ENCODE results near the gene SPARC. TPM values are rescaled to one million over a fixed set of nuclear protein-coding genes. Genes with fewer than 3 reads are reported as not detected.

Gene SPARC
- total and polyA plus RNA-seq, 2 experiments from 2014 or later = 6,520 to 20,092 TPM

GRCh38 chr5:151678713-151679112 lies 8.0 kb downstream of the SPARC start:
- no peaks in the 10 kb centered on the region for H3K9me2 ChIP-seq (ENCODE audit: insufficient read depth)
- TF ChIP-seq EZH2 (IDR thresholded peaks at IDR 0.05; ENCODE audit: insufficient read depth, poor library complexity, severe bottlenecking) = no peak
- no peak for TF ChIP-seq EZH2phosphoT487 (IDR thresholded peaks at IDR 0.05; ENCODE audit: insufficient read depth, low read depth)
- peak overlapping the region; percentile 99 for H3K27ac ChIP-seq
- H3K79me2 ChIP-seq (ENCODE audit: insufficient read depth) = peaks cover 100% of the 10 kb centered on the region
- H3K9ac ChIP-seq = peak overlapping the region; percentile 99
- peak overlapping the region; percentile 95 for H3K4me3 ChIP-seq
- H3K36me3 ChIP-seq (ENCODE audit: low read depth) = peaks cover 64% of the 10 kb centered on the region
- 9 to 10% methylated on average over 5 of the region's 5 CpGs for WGBS, 2 experiments (ENCODE audit: low coverage in 1 of 2, low lambda C conversion rate in 2 of 2, missing lambda C conversion rate in 2 of 2)
- peaks cover 97% of the 10 kb centered on the region for H3K4me1 ChIP-seq (ENCODE audit: insufficient read depth)
- H3F3A ChIP-seq (ENCODE audit: insufficient read depth) = peaks cover 98% of the 10 kb centered on the region
- in situ Hi-C loops (cut with MboI) = no loop called here
- DNase-seq = peak; percentile 52
- H3K27me3 ChIP-seq (replicated peaks; ENCODE audit: insufficient read depth) = no peaks in the 10 kb centered on the region
- no peaks in the 10 kb centered on the region for H3K9me3 ChIP-seq (ENCODE audit: low read depth)
- H2AFZ ChIP-seq = no peak overlapping the region
- H3K4me2 ChIP-seq (ENCODE audit: unreplicated experiment) = peak overlapping the region; percentile 96
- H4K20me1 ChIP-seq (ENCODE audit: insufficient read depth) = peaks cover 42% of the 10 kb centered on the region

- Histone ChIP-seq H3K79me2 (ENCODE audit: insufficient read depth) (peaks cover 100% of the 10 kb centered on the region), H3K27me3 (replicated peaks; ENCODE audit: insufficient read depth) (no peaks in the 10 kb centered on the region), H3F3A (ENCODE audit: insufficient read depth) (peaks cover 98% of the 10 kb centered on the region), H2AFZ (no peak overlapping the region), H3K9me2 (ENCODE audit: insufficient read depth) (no peaks in the 10 kb centered on the region), H3K4me2 (ENCODE audit: unreplicated experiment) (peak overlapping the region; percentile 96), H3K36me3 (ENCODE audit: low read depth) (peaks cover 66% of the 10 kb centered on the region), H3K9me3 (ENCODE audit: low read depth) (no peaks in the 10 kb centered on the region), H3K4me3 (peak overlapping the region; percentile 95), H3K9ac (peak overlapping the region; percentile 99), H3K4me1 (ENCODE audit: insufficient read depth) (peaks cover 97% of the 10 kb centered on the region), H4K20me1 (ENCODE audit: insufficient read depth) (peaks cover 35% of the 10 kb centered on the region), H3K27ac (peak overlapping the region; percentile 99)
- WGBS, 2 experiments (ENCODE audit: low coverage in 1 of 2, low lambda C conversion rate in 2 of 2, missing lambda C conversion rate in 2 of 2) = 12 to 15% methylated on average over 6 of the region's 6 CpGs
- peak; percentile 88 for DNase-seq
- TF ChIP-seq EZH2 (IDR thresholded peaks at IDR 0.05; ENCODE audit: insufficient read depth, poor library complexity, severe bottlenecking) = no peak
- no peak for TF ChIP-seq EZH2phosphoT487 (IDR thresholded peaks at IDR 0.05; ENCODE audit: insufficient read depth, low read depth)
- in situ Hi-C loops (cut with MboI) = no loop called here
Observed at GRCh38 chr5:151677776-151678545, 8.8 kb downstream of the SPARC start.

DNA sequence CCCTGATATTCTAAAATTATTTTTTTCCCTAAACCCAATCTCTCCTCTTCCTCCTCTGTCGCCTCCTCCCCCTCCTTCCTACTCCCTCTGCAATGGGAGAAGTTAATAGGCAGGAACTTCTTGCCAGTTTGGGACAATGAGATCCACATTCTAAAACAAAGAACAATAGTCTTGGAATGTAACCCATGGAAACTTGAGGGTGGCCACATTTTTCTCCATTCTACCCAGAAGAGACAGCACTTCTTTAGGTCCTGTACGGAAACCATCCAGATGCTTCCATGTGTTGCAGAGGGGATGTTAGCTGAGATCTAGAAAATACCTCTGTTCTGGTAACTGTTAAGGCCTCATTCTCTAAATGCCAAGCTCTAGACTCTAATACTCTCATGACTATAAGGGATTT lies 10.0 kb downstream of the SPARC start:
- Histone ChIP-seq H3K4me2 (ENCODE audit: unreplicated experiment) (peak overlapping the region; percentile 96), H3K9ac (peak overlapping the region; percentile 99), H3K36me3 (ENCODE audit: low read depth) (peaks cover 69% of the 10 kb centered on the region), H3K79me2 (ENCODE audit: insufficient read depth) (peaks cover 99% of the 10 kb centered on the region), H3K27me3 (replicated peaks; ENCODE audit: insufficient read depth) (no peaks in the 10 kb centered on the region), H3K4me1 (ENCODE audit: insufficient read depth) (peaks cover 98% of the 10 kb centered on the region), H3K4me3 (peak overlapping the region; percentile 95), H3K9me3 (ENCODE audit: low read depth) (no peaks in the 10 kb centered on the region), H3F3A (ENCODE audit: insufficient read depth) (peaks cover 100% of the 10 kb centered on the region), H3K27ac (peak overlapping the region; percentile 99), H4K20me1 (ENCODE audit: insufficient read depth) (peaks cover 31% of the 10 kb centered on the region), H2AFZ (no peak overlapping the region), H3K9me2 (ENCODE audit: insufficient read depth) (no peaks in the 10 kb centered on the region)
- in situ Hi-C loops (cut with MboI) = no loop called here
- TF ChIP-seq EZH2phosphoT487 (IDR thresholded peaks at IDR 0.05; ENCODE audit: insufficient read depth, low read depth) (no peak), EZH2 (IDR thresholded peaks at IDR 0.05; ENCODE audit: insufficient read depth, poor library complexity, severe bottlenecking) (no peak)
- DNase-seq = peak; percentile 53
- WGBS, 2 experiments (ENCODE audit: low coverage in 1 of 2, low lambda C conversion rate in 2 of 2, missing lambda C conversion rate in 2 of 2) = 8 to 12% methylated on average over 2 of the region's 2 CpGs

DNA sequence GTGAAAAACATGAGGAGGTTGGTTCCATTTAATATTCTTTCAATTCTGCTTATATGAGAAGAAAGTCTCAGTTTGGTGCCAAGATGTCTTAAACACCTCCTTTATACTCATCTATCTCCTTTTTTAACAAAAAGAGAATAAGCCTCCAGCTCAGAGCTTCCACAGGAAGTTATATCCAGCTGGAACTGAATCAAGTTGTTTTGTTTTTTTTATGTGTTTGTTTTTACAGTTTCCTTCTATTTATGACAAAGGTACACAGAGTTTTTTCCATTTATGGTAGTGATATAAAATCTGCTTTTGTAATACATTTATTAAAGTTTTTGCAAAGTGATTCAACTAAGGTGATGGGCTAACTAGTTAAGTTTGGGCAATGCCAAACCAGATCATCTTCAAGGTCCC lies 10.4 kb downstream of the SPARC start:
- in situ Hi-C loops (cut with MboI) = no loop called here
- Histone ChIP-seq H3K4me2 (ENCODE audit: unreplicated experiment) (peak overlapping the region; percentile 96), H3F3A (ENCODE audit: insufficient read depth) (peaks cover 100% of the 10 kb centered on the region), H3K36me3 (ENCODE audit: low read depth) (peaks cover 69% of the 10 kb centered on the region), H4K20me1 (ENCODE audit: insufficient read depth) (peaks cover 31% of the 10 kb centered on the region), H3K9ac (peak overlapping the region; percentile 99), H3K9me2 (ENCODE audit: insufficient read depth) (no peaks in the 10 kb centered on the region), H3K27ac (peak overlapping the region; percentile 99), H2AFZ (no peak overlapping the region), H3K9me3 (ENCODE audit: low read depth) (no peaks in the 10 kb centered on the region), H3K27me3 (replicated peaks; ENCODE audit: insufficient read depth) (no peaks in the 10 kb centered on the region), H3K79me2 (ENCODE audit: insufficient read depth) (peaks cover 99% of the 10 kb centered on the region), H3K4me1 (ENCODE audit: insufficient read depth) (peaks cover 98% of the 10 kb centered on the region), H3K4me3 (peak overlapping the region; percentile 95)
- TF ChIP-seq EZH2phosphoT487 (IDR thresholded peaks at IDR 0.05; ENCODE audit: insufficient read depth, low read depth) = no peak
- no peak for TF ChIP-seq EZH2 (IDR thresholded peaks at IDR 0.05; ENCODE audit: insufficient read depth, poor library complexity, severe bottlenecking)
- DNase-seq = peak; percentile 40

Measured in GM23248 (cell line).